HG02610 (cell line): ENCODE measurements around the gene ZNF648.
A peak's percentile ranks its signal among the peaks of the same experiment; 100 is the strongest.
"Not testable (repeated sequence)": the region's sequence is repeated elsewhere in the genome, so short reads cannot be mapped to it uniquely, and the experiment has no call there.

ENCODE experiments used
- ATAC-seq: cut with Tn5 transposase; IDR thresholded peaks from one replicate; pipeline ENCODE4 v1.9.1; 2021; ENCODE audit warnings: mild to moderate bottlenecking, moderate library complexity; ENCODE audit not compliant: unreplicated experiment

ZNF648 gene, protein sequence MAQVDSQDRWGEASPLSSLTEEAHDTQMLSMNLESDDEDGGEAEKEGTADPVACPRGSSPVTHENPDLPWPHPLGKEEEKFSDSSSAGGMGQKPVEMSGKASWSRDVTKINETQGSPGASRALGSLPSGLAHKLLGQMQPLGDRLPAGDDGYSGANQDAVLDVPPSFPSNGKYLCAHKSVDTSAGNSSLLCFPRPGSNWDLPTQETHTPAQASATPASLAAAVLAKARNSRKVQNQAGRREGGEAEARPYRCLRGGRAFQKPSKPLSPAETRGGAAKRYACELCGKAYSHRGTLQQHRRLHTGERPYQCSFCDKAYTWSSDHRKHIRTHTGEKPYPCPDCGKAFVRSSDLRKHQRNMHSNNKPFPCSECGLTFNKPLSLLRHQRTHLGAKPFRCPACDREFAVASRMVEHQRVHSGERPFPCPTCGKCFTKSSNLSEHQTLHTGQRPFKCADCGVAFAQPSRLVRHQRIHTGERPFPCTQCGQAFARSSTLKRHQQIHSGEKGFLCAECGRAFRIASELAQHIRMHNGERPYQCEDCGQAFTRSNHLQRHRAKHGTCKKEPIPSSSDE

DNA sequence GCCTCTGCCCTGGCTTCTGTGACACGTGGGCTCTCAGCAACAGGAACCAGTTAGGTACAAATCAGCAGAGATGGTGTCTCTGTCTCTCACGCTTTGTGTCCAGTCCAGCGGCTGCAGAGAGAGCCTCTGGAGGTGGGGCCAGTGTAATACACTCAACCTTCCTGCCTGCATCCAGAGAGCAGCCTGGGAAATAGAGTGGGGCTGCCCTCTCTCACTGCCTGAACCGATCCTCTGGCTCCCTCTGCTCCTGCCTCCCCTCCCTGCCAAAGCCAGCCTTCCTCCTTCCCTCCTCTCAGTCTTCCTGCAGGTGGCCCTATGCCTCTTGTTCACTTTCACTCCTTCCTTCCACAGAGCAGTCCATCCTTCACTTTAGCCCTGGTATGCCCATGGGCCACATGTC lies at the start of gene ZNF648:
ZNF648 (minus strand) TSS at position 119 of the 400 bp plus-strand sequence. CDS start 3,702 bp downstream, outside the sequence.
- ATAC-seq: no peak

DNA sequence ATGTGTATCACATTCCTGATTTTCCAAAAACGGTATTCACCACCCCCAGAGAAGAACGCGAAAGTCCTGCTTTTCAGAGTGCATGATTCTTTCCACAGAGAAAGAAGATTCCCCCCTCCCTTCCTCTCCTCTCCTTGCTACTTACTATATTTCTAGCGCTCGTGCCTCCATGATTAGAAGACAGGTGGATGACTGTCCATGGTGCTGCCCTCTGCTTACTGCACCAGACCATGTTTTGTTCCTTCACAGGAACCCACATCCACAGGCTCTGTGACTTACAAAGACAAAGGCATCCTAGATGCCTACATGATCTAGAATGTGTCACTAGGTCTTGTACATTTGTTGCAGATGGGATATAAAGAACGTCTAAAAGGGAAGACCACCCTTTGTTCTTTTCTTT lies 49.1 kb upstream of the ZNF648 start:
- no peak for ATAC-seq

DNA sequence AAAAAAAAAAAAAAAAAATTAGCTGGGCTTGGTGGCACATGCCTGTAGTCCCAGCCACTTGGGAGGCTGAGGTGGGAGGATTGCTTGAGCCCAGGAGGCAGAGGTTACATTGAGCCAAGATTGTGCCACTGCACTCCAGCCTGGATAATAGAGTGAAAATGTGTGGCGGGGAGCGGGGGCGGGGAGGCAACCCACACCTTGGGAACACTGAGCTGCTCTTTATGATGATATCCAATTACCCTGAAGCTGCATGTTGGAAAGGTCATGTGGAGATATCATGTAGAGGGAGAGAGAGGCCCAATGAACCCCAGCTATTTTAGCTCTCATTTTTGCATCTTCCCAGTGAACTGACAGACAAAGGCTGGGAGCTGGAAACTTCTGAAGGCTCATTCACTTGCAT lies 48.3 kb upstream of the ZNF648 start:
- no peak for ATAC-seq

DNA sequence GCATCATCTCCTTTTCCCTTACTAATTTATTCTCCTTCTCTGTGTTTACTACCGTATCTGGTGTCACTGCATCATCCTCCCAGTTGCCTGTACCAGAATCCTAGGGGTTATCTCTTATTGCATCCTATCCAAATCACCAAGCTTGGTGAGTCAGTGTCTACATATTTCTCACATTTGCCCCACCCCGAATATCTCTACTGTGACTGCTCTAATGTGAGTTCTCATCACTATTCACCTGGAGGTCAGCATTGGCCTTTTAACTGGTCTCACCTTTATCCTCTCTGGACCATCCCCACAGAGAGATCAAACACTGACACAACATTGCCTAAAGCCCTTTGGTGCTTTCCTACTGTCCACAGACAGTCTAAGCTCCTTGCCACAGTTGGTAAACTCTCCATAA lies 45.7 kb upstream of the ZNF648 start:
- no peak for ATAC-seq

DNA sequence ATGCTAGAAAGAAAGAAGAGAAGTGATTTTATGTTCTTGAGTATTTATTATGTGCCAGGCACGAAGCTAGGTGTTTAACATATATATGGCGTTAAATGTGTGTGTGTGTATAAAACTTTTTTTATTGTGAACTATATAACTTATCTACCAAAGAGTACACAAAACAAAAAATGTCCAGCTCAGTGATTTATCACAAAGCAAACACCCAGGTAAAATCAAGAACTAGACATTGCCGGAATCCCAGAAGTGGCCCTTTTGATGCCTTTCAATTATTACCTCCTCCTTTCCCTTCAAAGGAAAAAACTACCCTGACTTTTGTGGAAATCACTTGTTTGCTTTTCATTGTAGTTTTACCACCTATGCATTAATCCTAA lies 40.5 kb upstream of the ZNF648 start:
- ATAC-seq: no peak

DNA sequence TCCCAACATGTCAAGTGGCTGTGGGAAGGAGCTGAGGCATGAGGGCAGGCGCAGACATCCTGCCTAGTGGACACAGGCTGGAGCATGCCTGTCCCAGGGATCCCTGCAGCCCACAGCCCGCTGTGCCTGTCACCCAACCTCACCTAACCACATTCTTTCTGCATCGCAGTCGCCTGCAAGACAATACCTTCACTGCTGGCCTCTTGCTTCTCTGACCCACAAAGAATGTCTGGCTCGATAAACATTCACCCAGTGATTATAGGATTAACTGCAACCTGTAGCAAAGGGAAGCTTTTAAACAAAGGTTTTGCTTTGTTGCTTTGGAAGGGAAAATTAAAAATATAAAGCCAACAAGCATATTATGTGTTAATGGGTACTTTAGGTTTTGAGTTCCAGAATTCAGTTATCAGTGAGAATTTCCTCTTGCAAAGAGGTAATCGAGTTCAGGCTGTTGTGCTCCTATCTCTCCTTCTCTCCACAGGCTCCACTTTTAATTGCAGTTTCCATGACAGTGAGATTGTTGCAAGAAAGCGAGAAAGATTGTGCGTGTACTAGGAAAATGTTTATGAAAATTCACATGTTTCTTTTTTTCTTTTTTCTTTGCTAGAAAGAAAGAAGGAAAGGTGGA lies 40.0 kb upstream of the ZNF648 start:
- ATAC-seq: no peak

DNA sequence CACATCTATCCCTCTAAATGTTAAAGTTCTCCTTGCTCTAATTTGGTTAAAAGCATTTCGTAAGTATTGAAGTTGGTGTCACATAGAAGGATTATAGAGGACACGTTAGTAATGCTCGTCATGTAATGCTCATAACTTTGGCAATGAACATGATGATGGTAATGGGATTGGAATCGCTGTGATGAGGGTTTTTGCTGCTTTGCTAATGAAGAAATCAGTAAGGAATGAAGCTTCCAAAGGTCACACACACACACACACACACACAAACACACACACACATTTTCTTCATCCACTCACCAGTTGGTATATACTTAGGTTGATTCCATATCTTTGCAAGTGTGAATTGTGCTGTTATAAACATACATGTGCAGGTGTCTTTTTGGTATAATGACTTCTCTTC lies 36.8 kb upstream of the ZNF648 start:
- ATAC-seq: no peak

DNA sequence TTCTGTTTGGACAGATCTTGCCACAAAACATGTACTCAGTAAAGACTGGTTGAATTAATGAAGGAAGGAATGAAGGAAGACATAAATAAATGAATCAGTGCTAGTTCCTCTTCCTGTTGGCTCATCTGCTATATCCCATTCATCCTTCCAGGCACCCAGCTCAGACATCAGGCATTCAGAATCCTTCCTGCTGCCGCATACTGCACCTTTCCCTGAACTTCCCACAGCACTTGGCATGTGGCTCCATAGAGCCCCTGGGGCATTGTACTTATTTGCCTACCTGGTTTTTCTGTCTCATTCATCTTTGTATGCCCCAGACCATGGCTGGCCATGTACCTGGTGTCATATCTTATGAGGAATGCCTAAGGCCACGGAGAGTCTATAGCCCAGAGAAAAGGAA lies 34.4 kb upstream of the ZNF648 start:
- ATAC-seq: no peak

DNA sequence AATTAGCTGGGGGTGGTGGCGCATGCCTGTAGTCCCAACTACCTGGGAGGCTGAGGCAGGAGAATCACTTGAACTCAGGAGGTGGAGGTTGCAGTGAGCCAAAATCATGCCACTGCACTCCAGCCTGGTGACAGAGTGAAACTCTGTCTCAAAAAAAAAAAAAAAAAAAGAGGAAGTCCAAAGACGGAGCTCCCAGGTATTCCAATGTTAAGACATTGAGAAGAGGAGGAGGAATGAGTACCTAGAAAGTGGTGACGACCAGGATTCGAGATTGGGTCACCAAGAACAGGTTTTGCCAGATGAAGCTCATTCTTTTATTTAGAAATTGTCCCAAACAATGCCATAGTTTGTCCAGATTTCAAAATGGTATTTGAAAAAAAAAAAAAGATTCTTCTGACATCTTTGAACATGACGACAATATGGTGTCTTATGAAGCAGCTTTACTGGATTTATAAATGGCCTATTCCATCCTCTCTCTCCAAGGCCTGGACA lies 33.0 kb upstream of the ZNF648 start:
- ATAC-seq: not testable (repeated sequence)

DNA sequence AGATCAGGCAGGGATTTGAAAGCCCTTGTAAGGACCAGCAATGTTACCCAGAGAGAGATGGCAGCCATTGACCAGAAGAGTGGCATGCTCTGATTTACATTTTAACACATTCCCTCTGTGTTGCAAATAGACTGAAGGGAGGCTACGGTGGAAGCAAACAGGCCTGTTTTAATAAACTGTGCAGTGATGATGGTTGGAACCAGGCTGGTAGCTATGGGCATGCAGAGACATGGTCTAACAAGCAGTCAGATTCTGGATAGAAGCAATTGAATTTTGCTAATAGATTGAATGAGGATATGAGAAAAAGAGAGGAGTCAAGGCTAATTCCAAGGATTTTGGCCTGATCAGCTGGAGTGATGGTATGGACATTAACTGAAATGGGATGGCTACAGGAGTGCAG lies 32.3 kb upstream of the ZNF648 start:
- no peak for ATAC-seq

DNA sequence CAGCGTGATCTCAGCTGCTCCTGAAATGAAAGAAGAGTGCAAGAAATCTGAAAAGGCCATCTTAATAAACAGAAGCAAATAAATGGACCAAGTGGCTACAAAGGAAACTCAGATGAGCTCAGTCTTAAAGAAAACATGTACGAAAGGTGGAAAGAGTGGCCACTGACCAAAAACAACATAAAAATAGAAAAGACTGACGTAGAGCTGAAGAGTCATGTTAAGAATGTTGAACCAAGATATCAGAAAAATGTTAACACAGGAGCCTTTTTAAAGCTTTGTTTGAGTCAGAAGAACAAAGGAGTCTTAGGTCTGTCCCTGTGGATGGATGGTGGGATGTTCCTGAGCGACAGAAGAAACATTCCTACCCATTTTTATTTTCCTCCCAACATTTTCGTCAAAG lies 30.8 kb upstream of the ZNF648 start:
- ATAC-seq: no peak

DNA sequence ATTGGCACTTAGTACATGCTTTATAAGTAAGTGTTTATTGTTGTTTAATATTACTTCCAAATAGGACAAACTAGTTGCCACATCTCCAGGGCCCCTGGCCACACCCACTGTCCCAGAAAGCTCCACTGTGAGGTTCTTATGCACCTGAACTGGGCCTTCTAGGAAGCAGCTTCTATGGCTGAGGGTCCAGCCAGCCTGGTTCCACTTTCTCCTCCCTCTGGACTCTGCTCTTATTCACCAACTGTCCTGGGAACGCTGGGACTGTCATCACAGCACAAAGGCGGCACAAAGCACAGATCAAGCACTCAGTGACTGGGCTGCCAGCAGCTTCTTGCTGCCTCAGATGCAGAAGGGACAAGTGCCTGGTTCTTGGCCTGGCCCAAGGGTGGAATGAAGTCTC lies 29.6 kb upstream of the ZNF648 start:
- ATAC-seq: no peak

DNA sequence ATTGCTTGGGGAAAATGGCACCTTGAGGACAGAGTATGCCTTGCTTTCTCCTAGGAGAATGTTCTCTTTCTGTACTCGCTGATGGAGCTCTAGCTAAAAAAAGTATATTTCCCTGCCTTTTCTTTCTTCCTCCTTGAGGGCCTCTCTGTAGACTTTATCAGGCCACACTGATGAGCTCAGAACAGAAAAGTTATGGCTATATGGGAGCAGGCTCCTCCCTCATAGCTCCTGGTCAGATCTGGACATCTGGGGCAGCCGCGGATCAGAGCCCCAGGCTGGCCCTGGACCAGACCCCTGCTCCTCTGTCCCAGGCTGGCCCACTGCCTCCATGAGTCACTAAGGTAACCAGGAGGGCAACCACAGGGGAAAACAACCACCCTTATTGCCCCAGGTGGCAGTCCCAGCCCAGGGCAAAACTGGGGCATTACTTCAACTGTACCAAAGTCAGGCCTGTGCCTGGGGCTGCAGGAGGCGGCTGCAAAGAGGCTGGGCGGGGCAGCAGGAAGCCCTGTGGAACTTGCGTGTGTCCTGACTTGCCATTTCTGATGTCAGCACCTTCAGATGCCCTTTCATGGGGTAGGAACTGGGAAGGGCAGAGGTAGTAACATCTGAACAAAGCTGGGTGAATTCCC lies 26.3 kb upstream of the ZNF648 start:
- ATAC-seq: no peak

DNA sequence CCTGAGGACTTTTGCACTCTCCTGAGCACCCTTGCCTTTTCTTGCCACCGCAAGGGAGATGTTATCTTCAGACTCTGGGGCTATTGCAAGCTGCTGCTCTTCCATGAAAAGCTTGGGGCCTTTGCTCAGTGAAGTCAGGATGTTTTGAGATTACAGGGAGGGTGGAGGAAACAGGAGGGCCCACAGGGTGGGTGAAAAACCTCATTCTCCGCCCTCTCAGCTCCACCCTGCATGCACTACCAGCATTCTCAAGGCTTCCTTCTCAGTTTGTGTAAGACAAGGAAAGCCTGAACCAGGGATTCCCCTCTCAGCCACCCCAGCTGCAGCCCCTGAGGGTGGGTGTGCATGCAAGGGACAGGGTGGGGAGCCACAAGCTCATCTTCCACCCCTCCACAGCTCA lies 25.8 kb upstream of the ZNF648 start:
- no peak for ATAC-seq

DNA sequence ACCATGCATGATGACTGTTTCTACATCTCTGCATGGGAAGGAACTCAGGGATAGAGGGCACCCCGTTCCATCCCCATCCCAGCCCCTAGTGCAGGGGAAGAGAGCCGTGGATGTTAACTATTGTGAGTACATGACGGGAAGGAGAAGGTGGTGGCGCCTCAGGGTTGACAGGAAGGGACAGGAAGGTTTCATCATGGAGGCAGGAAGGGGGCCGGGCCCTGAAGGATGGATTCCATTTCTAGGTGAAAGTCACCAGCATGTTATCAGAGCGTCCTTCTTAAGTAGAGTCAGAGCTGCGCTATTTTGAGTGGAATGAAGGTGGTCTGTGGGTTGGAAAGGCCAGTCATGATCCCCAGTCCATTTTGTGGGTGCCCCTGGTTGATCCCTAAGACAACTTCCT lies 25.1 kb upstream of the ZNF648 start:
- ATAC-seq: no peak

DNA sequence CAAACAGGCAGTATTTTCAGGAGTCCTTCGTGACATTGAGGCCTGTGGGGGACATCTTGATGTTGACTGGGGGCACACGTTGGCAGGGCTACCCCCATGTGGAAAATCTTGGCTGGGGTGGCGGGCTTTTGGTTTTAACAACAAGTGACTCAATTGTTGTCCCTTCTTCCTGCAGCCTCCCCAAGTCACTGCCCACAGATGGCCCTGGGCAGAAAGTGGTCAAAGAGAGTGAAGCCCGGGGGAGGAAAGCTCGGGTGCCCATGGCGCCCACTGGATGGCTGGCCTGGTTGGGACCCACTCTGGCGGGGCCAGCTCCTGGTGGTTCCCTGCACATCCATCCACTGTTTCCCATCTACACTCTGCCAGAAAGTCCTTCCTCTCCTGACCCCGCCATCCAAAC lies 24.6 kb upstream of the ZNF648 start:
- no peak for ATAC-seq

DNA sequence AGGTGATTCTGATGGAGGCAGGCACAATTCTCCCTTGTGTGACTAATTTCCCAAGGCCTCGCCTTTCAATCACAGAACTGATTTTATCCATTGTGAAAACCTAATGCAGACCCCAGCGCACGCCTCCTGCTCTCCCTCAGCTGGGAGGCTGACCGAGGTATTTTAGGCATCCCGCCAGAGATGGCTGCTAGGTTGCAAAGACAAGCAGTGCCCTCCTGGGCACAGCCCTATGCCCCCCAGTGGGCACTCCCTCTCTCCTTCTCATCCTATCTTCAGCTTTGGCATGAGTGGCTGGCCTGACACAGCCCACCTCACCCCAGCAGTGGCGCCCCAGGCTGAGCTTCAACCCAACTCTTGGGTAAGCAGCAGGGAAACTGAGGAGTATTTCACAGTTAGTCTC lies 24.2 kb upstream of the ZNF648 start:
- ATAC-seq: no peak

DNA sequence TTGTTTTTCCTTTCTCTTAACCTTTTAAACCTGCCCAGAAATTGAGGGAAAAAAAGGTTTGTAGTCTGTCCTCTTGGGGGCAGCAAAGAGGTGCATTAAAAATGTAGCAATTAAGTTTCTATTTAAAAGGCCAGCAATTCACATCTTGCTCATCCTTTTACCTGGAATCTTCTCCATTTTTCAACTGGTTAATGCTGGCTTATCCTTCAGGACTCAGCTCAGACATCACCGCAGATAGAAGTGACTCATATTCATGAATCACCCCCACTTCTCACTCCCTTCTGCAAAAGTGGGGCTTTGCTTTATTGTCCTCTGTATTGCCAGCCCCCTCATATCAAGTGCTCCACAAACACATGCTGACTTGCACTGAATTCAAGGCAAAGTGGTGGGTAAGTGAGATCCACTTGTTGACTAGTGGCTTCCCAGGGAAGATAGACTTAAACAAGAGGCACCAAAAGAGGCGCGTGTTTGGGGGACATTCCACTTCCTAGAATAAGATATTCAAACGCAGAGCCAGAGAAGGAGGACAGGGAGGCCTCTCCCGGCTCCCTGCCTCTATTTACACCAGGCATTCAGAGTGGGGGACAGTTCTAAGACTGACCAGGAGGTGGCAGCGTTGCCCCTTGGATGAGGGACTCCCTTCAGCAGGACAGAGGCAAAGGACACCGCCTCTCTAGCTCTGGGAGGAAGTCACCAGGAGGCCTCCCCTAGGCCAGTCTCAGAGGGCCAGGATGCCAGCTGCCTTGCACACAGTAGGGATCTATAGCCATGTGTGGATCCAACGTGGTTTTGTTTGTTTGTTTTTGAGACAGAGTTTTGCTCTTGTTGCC lies 23.2 kb upstream of the ZNF648 start:
- no peak for ATAC-seq

DNA sequence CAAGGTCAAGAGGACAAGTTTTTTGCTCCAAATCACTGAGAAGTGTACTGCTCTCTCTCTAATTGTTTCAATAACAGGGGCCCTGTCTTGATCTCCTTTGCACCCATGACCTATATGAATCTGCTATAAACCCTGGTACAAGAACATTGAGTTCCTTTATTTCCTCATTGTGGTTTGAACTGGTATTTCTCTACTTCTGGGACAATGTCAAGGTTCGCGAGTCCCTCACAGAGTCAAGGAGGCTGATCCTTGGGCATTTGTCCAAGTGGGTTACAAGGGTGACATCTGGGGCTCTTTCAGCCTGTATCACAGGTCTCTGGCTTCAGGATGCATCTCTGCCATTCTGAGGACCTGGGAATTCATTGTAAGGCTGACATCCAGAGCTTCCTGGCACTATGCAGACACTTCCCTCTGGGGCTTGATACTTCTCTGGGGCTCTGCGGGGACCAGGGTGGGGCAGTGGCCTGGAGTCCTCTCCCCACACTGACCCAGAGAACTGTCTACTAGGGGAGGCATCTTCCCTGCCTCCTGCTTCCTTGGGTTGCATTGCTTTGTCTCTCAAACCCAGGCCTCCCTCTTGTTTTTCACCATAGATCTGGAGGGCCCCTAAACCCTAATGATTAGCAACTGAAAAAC lies 22.5 kb upstream of the ZNF648 start:
- no peak for ATAC-seq

DNA sequence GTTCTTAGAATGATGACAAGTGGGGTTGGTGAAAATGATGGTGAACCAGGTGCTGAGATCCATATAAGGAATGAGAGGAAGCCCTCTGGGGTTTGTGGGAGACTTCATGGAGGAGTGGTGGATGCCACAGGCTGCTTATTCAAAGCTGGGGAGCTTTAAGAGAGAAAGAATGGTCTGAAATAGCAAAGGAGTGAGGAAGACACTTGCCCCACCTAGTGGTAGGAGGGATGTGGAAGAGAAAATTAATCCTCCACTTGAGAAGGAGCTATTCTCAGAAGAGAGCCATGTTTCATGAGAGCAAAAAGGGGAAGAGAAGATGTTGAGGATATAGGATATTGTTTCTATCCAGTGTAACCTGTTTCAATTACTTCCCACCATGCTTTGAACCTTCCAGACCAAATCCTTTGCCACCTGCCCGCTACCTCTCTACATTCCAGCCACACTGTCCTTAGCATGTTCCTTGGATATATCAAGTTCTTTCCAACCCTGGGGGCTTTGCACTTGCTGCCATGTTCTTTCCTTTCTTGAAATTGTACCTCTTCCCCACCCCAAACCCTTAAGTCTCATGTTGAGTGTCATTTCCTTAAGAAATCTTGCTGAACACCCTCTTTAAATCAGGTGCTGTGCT lies 19.6 kb upstream of the ZNF648 start:
- peak; percentile 40 for ATAC-seq
